HG03280 (cell line): ENCODE data around the gene AIM2.
"Not testable (repeated sequence)": the region's sequence is repeated elsewhere in the genome, so short reads cannot be mapped to it uniquely, and the experiment has no call there.

Experiments
- ATAC-seq: cut with Tn5 transposase; IDR thresholded peaks from one replicate; pipeline ENCODE4 v1.9.1; 2021; ENCODE audit warnings: mild to moderate bottlenecking, moderate library complexity; ENCODE audit not compliant: unreplicated experiment

Gene AIM2

DNA sequence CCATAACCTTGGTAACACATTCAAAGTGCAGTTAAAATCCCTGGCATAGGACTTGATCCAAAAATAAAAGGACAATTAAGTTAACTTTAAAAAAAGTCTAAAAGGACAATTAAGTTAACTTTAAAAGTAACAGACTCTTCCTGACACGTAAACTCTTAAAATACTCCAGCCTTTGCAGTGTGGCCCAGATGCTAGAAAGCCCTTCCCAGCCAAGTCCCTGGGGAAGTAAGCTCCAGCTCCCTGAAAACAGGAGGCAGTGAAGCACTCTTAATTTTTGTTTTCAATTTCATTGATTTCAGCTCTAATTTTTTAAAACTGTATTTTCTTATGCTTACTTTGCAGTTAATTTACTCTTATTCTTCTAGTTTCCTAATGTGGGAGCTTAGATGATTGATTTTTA lies 5.1 kb upstream of the AIM2 start:
- ATAC-seq, result no peak

DNA sequence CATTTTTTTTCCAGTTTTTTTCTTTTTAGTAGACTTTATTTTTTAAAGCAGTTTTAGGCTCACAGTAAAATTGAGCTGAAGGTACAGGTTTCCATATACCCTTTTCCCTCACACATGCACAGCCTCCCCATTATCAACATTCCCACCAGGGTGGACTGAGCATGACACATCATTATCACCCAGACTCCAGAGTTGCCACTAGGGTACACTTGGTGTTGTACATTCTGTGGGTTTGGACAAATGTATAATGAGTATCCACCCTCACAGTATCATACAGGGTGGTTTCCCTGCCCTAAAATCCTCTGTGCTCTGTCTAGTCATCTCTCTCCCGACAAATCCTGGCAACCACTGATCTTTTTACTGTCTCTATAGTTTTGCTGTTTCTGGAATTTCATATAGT lies 3.0 kb upstream of the AIM2 start:
- no peak for ATAC-seq

DNA sequence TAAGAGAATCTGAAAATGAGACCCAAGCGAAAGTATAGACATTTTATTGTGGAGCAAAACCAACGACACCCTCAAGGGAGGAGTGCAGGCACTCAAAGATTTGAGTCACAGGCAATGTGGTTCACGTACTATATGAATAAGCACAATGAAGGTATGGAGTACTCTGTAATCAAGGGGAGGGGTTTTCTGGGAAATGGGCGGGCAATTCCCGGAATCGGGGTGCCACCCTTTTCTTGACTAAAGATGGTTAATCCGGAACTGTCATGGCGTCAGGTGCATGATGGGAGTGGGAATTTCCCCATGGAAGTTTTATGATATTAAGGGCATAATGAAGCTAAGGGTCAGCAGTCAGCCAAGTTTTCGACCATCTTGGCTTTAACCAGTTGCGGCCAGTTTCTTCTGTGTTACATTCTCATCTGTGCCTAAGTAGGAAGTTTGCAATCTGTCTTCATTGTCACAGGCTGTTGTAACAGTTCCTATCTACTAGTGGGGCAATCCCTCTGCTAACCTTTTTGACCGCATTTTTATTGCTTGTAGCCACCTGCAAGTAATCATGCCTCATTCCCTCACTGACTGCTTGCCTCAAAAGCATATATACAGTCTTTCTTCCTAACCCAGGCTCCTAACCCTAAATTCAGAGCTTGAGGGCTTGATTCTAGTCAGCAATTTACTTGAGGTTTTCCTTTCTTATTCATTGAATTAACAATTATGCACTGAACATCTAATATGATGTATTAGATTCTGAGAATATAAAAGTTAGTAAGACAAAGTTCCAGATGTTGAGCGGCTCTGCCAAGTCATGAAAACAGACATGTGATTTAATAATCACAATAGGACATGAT lies 775 bp upstream of the AIM2 start:
- peak; percentile 62 for ATAC-seq

DNA sequence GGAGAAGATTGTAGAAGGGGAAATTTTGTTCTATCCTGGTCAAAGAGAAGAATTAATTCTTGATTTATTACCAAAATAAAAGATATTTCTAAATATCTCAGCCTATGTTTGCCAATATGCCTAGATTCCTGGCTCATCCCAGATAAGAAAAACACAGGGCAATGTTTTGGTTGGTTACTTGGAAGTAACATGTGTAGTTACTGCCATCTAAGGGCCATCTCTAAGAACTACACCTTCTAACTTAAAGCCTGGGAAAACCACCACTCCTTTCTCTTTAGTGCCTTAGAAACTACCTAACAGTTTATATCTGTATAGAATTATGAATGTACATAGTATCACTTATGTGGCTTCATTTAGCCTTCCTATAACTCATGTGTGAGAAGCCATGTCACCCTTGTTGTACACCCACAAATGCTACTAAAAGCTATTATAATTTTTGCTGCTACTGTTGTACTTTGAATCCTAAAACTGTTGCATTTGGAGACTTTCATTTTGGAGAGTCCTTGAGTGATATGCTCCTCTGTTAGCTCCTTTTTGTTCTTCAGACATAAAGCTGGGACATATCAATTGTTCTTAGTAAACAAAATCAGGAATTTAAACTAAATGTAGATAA lies 4.5 kb downstream of the AIM2 start:
- no peak for ATAC-seq

DNA sequence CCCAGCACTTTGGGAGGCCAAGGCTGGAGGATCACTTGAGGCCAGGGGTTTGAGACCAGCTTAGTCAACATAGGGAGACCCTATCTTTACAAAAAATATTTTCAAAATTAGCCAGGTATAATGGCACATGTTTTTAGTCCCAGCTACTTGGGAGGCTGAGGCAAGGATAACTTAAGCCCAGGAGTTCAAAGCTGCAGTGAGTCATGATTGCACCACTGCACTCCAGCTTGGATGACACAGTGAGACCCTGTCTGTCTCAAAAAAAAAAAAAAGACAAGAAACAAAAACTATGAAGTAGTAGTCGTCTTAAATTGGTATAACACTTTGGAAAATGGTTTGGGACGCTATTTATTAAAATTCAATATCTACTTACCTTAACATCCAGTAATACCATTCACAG lies 7.7 kb downstream of the AIM2 start:
- ATAC-seq, result no peak

DNA sequence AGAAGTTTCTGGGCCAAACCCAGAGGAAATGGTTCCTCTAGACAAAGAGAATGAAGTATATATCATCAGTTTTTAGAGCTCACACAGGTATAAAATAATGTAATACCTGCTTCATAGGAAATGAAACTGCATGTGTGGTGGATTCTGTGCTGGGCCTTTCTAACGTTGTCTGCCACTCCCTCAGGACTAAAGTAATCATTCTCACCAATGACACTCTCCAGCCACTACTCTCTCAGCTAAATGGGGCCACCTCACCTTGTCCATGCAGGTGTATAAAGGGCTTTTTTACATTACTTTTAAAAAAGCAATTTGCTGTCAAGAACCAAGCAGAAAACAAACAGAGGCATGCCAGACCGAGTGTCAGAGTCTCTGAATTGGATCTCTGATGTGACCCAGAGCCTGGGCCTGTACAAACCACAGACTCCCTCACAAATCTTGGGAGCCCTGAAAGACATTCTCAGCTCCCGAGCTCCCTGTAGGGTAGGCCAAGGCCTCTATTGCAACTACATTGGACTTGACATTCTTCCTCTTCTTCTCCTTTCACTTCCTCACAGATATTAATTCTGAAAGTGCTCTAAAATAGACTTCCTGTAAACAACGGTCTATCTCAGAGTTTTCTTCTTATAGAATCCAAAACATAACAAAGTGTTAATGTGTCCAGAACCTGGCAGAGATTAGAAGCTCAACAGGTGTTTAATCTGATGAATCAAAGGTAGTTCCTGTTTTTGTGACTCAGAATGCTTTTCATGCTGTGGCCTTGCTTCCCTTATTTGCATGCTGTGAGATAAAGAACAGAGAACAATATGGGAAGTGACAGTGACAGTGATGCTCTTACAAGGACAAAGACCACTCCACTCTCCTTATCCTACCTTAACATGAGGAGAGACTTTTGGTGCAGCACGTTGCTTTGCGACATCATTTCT lies 8.6 kb downstream of the AIM2 start:
- peak; percentile 75 for ATAC-seq

DNA sequence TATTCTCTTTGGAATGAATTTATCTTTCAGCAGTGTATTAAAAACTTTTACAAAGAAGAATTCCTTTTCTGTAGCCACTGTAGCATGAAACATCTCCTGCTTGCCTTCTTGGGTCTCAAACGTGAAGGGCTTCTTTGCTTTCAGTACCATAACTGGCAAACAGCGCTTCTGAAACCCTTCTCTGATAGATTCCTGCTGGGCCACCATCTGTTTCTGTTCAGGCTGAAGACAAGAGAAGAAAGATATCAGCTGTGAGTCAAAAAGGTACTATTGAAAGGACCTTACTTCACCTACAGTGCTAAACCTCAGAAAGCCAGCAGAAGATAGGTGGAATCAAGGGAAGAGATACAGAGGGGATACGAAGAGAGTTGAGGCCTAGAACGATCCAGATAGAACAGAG lies 10.5 kb downstream of the AIM2 start:
- no peak for ATAC-seq

DNA sequence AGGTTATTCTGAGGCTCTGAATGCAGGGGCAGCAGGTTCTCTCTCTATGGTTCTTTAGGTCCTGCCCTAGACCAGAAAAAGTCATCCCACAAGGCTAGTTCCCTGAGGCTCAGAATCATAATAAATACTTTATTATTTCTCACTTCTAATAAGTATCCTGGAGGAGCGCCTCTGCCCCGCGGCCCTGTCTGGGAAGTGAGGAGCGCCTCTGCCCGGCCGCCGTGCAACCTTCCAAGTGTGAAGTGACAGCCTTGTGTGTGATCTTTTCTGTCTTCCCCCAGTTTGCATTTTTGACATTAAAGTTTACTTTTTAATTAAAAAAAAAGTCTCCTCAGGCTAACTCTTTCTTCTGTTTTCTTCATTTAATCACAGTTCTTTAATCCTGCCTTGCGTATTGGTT lies 11.5 kb downstream of the AIM2 start:
- ATAC-seq, result no peak

DNA sequence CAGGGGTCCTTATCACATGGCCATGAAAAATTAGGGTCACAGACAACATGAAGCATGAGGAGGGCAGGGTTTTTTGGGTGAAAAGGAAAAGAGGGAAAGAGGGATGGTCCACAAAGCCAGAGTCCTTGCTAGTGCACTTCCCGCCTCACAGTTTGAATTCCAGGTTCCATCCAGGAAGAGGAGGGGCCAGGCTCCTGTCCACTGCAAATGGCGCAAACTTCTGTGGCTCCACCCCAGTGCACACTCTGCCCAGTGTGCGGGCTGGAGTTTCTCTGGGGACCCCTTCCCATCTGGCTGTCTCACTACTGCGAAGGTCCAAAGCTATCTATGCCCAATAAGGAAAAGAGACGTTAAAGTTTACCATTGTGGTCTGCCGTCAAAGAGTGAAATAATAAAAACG lies 17.8 kb downstream of the AIM2 start:
- no peak for ATAC-seq

DNA sequence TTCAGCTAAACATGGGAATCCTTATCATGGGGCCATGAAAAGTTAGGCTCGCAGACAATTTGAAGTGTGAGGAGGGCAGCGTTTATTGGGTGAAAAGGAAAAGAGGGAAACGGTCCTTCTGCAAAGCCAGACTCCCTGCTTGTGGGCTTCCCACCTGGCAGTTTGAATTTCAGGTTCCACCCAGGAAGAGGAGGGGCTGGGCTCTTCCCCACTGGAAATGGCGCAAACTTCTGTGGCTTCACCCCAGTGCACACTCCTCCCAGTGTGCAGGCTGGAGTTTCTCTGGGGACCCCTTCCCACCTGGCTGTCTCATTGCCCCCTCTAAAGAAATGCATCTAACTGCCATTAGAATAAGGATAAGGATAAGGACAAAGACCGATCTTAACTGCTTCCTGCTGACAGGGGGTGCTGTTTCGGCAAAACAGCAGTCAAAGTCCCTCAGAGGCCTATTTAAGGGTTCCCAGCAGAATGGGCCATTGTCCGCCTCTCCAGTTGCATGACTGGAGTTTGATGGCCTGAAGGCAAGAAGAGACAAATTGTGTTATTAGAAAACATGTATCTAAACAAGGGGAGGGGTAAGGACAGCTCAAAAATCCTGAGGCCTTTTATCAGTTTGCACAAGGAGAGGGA lies 20.4 kb downstream of the AIM2 start:
- no peak for ATAC-seq

DNA sequence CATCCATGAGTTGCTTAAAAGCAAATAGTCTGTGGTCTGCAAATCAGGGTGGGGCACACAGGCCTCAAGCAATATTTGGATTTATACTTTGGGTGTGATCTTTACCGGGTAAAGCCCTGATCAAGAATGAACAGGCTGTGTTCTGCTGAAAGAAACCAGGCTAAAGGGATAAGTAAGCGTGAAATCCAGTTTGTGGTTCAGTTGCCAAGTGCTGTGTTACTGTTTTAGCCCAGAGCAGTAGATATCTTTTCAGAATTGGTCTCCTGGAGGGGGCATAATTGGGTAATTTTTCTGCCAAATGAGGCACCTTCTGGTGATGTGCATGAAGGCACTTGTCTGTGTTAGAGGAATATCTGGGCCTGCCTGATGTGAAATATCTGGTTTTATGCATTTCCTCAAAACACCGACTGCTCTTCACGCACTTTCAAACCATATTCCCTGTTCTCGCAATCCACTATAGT lies 21.4 kb downstream of the AIM2 start:
- ATAC-seq, result no peak

DNA sequence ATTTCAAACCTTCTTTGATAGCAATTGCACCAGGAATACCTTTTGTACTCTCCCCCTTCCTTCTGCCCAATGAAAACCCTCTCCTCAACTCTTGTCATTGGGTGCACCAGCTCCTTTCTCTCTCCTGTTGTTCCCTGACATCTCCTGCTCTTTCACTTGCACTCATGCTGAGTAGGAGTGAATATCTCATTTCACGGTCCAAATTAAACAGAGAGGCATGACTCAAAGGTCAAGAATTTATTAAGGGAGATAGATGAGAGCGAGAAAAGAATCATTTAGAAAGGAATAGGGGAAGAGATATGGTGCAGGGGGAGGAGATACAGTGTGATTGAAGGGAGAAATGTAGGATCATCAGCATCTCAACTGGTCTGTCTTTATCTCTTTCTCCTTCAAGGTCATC lies 22.1 kb downstream of the AIM2 start:
- ATAC-seq, result no peak

DNA sequence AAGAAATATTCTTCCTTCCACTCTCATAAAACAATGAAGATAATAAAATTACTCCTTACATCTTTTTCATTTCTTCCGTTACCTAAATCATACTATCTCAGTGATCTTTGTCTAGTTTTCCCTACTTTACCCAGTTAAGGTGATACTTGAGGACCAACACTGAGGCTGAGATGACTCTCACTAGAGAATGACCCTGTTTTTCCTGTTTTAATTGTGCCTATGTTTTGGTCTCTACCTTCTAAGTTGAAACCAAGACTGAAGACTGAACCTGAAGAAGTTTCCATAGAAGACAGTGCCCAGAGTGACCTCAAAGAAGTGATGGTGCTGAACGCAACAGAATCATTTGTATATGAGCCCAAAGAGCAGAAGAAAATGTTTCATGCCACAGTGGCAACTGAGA lies 25.1 kb downstream of the AIM2 start:
- ATAC-seq, result no peak

DNA sequence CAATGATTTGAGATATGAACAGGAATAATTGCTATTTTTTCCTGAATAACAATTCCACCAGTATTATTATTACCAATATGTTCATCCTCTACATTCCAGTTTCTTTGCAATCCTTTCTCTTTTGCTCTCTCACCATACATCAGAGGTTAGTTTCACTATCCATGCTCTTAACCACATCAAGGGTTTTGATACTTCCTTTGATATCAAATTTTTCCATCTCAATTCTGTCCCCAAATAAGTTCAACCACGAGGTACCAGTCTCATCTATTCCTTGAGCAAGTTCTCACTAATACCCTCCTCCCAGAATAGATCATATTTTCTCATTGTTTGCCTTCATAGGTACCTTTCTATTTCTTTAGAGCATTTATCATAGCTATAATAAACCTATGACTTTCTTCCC lies 30.1 kb downstream of the AIM2 start:
- not testable (repeated sequence) for ATAC-seq

DNA sequence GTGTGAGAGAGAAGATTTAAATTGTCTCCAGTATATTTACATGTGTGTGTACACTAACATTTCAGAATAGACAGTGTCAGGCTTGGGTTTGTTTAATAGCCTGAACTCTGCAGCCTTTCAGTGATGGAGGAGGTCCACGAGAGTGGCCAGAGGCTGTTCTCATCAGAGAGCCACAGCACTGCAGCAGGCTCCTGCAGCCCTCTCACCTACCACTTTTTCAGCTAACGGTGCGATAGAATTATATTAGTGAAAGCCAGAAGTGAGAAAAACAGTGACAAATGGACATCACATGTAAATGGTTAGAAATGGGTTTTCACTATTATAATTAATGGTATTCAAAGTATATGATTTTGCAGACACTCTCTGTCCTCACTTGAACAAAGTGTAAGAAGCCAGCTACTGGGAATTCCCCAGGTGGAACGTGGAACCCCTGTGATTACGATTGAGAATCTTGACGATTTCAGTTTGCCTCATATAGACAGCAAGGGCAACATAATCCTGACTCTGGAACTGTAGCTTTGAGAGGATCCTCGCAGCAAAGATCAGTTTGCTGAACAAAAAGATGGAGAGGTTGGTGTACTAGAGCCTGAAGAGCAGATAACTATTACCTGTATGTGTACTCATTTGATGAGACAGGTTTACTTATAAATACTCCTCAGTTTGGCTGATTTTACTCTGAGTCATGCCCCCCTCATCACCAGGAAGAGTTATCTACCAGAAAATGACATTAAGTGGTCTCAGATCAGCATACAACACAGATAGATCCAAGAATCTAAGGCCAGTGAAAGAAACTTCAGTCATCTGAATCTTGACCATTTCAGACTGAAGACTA lies 35.5 kb downstream of the AIM2 start:
- ATAC-seq, result no peak

DNA sequence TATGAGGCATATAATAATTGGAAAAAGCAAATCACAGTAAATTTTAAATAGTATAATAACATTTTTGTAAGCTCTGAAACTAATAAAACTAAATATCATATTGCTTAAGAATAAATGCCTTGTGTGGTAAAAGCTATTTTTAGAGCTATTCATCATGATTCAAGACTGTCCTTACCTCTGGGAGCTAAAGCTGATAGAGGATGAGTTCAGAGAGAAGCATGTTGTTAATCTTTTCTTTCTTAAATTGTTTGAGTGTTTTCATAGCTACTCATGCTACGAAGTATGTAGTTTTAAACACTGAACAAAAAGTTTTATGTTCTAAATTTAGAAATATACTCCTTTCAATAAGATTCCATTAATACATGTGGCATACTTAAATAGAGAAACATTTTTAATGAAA lies 36.4 kb downstream of the AIM2 start:
- ATAC-seq, result no peak

DNA sequence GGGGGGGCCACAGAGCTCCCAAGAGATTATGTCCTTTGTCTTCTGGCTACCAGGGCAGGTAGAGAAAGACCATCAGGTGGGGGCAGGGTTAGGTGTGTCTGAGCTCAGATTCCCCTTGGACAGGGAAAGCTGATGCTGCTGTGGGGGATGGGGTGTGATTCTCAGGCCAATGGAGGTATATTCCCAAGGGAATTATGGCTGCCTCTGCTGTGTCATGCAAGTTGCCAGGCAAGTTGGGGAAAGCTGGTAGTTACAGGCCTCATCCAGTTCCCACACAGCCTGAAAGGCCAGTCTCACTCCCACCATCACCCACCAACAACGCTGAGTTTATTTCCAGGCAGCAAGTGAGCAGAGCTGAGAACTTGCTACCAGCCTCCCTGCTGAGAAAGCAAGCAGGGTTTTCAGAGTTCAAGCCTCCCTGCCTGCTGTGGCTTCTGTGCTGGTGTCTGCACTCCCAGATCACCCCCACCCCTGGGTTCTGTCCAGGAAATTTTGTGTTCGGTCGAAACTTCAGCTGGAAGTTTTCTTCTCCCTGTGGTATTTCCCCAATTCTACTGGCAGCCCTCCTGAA lies 45.6 kb downstream of the AIM2 start:
- no peak for ATAC-seq

DNA sequence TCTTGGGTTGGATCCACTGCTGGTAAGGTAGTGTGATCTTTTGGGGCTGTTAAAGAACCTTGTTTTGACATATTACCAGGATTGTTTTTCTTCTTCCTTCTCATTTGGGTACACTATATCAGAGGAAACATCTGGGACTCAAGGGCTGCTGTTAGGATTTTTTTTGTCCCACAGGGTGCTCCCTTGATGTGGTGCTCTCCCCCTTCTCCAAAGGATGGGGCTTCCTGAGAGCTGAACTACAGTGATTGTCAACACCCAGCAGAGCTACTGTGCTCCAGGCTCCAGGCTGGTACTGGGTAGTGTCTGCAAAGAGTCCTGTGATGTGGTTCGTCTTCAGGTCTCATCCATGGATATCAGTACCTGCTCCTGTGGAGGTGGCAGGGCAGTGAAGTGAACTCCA lies 46.3 kb downstream of the AIM2 start:
- no peak for ATAC-seq

DNA sequence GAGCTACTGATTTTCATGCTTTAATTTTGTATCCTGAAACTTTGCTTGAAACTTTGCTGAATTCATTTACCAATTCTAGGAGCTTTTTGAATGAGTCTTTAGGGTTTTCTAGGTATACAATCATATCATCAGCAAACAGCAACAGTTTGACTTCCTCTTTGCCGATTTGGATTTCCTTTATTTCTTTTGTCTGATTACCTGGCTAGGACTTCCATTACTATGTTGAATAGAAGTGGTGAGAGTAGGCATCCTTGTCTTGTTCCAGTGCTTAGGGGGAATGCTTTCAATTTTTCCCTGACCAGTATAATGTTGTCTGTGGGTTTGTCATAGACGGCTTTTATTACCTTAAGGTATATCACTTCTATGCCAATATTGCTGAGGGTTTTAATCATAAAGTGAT lies 49.7 kb downstream of the AIM2 start:
- not testable (repeated sequence) for ATAC-seq

DNA sequence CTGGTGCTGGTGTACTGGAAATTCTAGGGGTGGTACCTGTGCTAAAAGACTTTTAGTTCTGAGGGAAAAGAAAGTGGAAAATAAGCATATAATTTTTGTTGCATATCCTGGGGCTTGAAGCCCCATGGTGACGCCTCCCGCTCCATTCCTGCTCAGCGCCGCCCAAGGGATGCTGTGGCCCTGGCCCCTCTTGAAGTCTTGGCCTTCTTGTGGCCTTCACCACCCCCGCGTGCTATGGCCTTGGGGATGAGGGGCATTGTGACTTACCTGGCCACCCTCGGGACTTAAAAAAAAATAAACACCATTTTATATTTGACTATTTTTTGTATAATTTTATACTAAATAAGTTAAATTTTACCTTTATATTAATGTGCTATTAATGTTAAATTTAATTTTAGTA lies 51.5 kb downstream of the AIM2 start:
- ATAC-seq, result no peak
